GM12872 (cell line): ENCODE data around the gene TSPAN9.

Experiments
- CTCF ChIP-seq: IDR thresholded peaks from 3 replicates; pipeline ENCODE4 v1.5.1; 2011; ENCODE audit warnings: low read depth, mild to moderate bottlenecking, low read length, moderate library complexity; ENCODE audit not compliant: insufficient read depth

Gene TSPAN9

GRCh38 chr12:3225796-3226180 is 148.6 kb downstream of the TSPAN9 start:
- TF ChIP-seq CTCF: no peak

GRCh38 chr12:3226264-3226663 is 149.1 kb downstream of the TSPAN9 start:
- TF ChIP-seq CTCF: no peak

- TF ChIP-seq CTCF: no peak
Measured at GRCh38 chr12:3227076-3227975, 150.1 kb downstream of the TSPAN9 start.

- TF ChIP-seq CTCF: no peak
Measured at GRCh38 chr12:3228552-3228951, 151.4 kb downstream of the TSPAN9 start.

GRCh38 chr12:3229577-3229976 is 152.4 kb downstream of the TSPAN9 start:
- no peak for TF ChIP-seq CTCF

GRCh38 chr12:3230758-3231375 is 153.7 kb downstream of the TSPAN9 start:
- no peak for TF ChIP-seq CTCF

GRCh38 chr12:3231399-3231876 is 154.3 kb downstream of the TSPAN9 start:
- no peak for TF ChIP-seq CTCF
